Measurements from ENCODE around the gene ADAMTS2. TPM values are rescaled to one million over a fixed set of nuclear protein-coding genes. Genes with fewer than 3 reads are reported as not detected.

ADAMTS2 gene
- total RNA-seq, 3 donors from 2014 or later (not counting 1 experiment from before 2014, with no cell fraction given): 0.28 TPM; not detected in 2

GRCh38 chr5:179307931-179308471 lies 37.3 kb downstream of the ADAMTS2 start:
- ATAC-seq: no peak
- WGBS (ENCODE audit: insufficient coverage): 88% methylated on average over 24 of the region's 24 CpGs
- H3K9me3 Mint-ChIP-seq: peaks cover 2 to 6% of the 10 kb centered on the region in 2 donors
- Histone ChIP-seq H3K4me3 (ENCODE audit: low read length) (no peak overlapping the region), H3K36me3 (ENCODE audit: control insufficient read depth, insufficient read depth, low read length) (no peaks in the 10 kb centered on the region), H3K9me3 (ENCODE audit: control insufficient read depth, insufficient read depth, low read length) (no peaks in the 10 kb centered on the region), H3K27ac (ENCODE audit: low read length) (no peak overlapping the region), H3K4me1 (ENCODE audit: control insufficient read depth, insufficient read depth, low read length) (no peaks in the 10 kb centered on the region), H3K27me3 (ENCODE audit: control insufficient read depth, insufficient read depth, low read length) (no peaks in the 10 kb centered on the region)
- no peak for DNase-seq
- H3K27ac Mint-ChIP-seq: no peak overlapping the region
- H3K4me1 Mint-ChIP-seq: no peaks in the 10 kb centered on the region
- no peak overlapping the region for H3K4me3 Mint-ChIP-seq
- TF ChIP-seq CTCF (IDR thresholded peaks at IDR 0.05): no peak
- intact Hi-C loops (cut with micrococcal nuclease): no loop called here
- no peaks in the 10 kb centered on the region for H3K36me3 Mint-ChIP-seq
- H3K27me3 Mint-ChIP-seq (ENCODE audit: low read depth in 2 of 2): peaks cover 0 to 4% of the 10 kb centered on the region in 2 donors

- DNase-seq (no peak), ATAC-seq (no peak)
- Mint-ChIP-seq H3K4me3 (no peak overlapping the region), H3K27ac (no peak overlapping the region), H3K27me3 (ENCODE audit: low read depth in 2 of 2) (peaks cover 0 to 4% of the 10 kb centered on the region in 2 donors), H3K36me3 (no peaks in the 10 kb centered on the region), H3K9me3 (peaks cover 2 to 6% of the 10 kb centered on the region in 2 donors), H3K4me1 (no peaks in the 10 kb centered on the region)
- Histone ChIP-seq H3K36me3 (ENCODE audit: control insufficient read depth, insufficient read depth, low read length) (no peaks in the 10 kb centered on the region), H3K4me3 (ENCODE audit: low read length) (no peak overlapping the region), H3K27ac (ENCODE audit: low read length) (no peak overlapping the region), H3K27me3 (ENCODE audit: control insufficient read depth, insufficient read depth, low read length) (no peaks in the 10 kb centered on the region), H3K9me3 (ENCODE audit: control insufficient read depth, insufficient read depth, low read length) (no peaks in the 10 kb centered on the region), H3K4me1 (ENCODE audit: control insufficient read depth, insufficient read depth, low read length) (no peaks in the 10 kb centered on the region)
- WGBS (ENCODE audit: insufficient coverage): 91% methylated on average over 29 of the region's 29 CpGs
- intact Hi-C loops (cut with micrococcal nuclease): no loop called here
- TF ChIP-seq CTCF (IDR thresholded peaks at IDR 0.05): no peak
Measured at GRCh38 chr5:179307013-179307800, 38.1 kb downstream of the ADAMTS2 start.

- peaks cover 2 to 6% of the 10 kb centered on the region in 2 donors for H3K9me3 Mint-ChIP-seq
- TF ChIP-seq CTCF (IDR thresholded peaks at IDR 0.05): no peak
- Histone ChIP-seq H3K9me3 (ENCODE audit: control insufficient read depth, insufficient read depth, low read length) (no peaks in the 10 kb centered on the region), H3K27ac (ENCODE audit: low read length) (no peak overlapping the region), H3K36me3 (ENCODE audit: control insufficient read depth, insufficient read depth, low read length) (no peaks in the 10 kb centered on the region), H3K4me1 (ENCODE audit: control insufficient read depth, insufficient read depth, low read length) (no peaks in the 10 kb centered on the region), H3K4me3 (ENCODE audit: low read length) (no peak overlapping the region), H3K27me3 (ENCODE audit: control insufficient read depth, insufficient read depth, low read length) (no peaks in the 10 kb centered on the region)
- no peak overlapping the region for H3K27ac Mint-ChIP-seq
- no peak overlapping the region for H3K4me3 Mint-ChIP-seq
- intact Hi-C loops (cut with micrococcal nuclease): no loop called here
- 78% methylated on average over 7 of the region's 7 CpGs for WGBS (ENCODE audit: insufficient coverage)
- H3K27me3 Mint-ChIP-seq (ENCODE audit: low read depth in 2 of 2): peaks cover 0 to 4% of the 10 kb centered on the region in 2 donors
- H3K4me1 Mint-ChIP-seq: no peaks in the 10 kb centered on the region
- ATAC-seq: no peak
- DNase-seq: no peak
- H3K36me3 Mint-ChIP-seq: no peaks in the 10 kb centered on the region
Measured at GRCh38 chr5:179306191-179307012, 38.9 kb downstream of the ADAMTS2 start.

All from natural killer cell (primary cell).